HG03103 (cell line): ENCODE measurements around the gene HOXB2.

Experiments used
- ATAC-seq: cut with Tn5 transposase; IDR thresholded peaks from one replicate; pipeline ENCODE4 v1.9.1; 2021; ENCODE audit warnings: low read depth; ENCODE audit not compliant: unreplicated experiment

Gene HOXB2

DNA sequence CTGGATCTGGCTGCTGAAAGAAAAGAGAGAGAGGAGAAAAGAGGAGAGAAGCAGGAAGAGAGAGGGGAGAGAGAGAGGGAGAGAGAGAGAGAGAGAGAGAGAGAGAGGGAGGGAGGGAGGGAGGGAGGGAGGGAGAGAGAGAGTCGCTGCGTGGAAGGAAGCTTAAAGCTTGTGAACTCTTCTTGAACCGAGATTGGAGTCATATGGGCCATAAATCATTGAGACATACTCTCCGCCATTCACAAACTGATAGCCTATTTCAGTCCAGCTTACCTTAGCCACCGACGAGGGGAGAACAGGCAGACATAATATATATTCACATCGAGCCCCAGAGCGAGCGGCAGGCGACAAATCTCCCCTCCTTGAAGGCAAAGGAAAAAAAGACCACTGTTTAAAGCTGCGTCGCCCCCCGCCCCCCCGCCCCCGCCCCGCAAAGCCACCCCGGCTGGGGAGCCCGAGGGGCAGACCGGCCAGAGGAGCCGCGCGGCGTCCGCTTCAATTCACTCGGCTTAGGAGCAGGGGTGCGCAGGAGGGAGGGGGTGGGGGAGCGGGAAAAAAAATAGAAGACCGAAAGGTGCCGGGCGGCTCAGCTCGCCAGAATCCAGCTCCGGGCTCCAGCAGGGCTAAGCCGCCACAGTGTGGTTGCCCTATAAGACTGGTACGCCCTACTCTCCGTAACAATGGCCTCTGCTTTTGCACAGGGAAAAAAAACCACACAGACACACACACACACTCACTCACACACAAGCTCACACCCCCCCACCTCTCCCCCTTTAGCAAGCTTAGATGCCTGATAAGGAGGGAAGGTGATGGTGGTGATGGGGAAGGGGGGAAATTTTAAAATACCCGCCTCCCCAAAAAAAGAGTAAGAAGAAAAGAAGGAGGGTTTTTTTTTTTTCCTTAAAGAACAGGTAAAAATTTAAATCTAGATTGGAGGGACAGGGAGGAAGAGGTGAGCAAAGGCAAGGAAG lies 10.6 kb upstream of the HOXB2 start:
- no peak for ATAC-seq

DNA sequence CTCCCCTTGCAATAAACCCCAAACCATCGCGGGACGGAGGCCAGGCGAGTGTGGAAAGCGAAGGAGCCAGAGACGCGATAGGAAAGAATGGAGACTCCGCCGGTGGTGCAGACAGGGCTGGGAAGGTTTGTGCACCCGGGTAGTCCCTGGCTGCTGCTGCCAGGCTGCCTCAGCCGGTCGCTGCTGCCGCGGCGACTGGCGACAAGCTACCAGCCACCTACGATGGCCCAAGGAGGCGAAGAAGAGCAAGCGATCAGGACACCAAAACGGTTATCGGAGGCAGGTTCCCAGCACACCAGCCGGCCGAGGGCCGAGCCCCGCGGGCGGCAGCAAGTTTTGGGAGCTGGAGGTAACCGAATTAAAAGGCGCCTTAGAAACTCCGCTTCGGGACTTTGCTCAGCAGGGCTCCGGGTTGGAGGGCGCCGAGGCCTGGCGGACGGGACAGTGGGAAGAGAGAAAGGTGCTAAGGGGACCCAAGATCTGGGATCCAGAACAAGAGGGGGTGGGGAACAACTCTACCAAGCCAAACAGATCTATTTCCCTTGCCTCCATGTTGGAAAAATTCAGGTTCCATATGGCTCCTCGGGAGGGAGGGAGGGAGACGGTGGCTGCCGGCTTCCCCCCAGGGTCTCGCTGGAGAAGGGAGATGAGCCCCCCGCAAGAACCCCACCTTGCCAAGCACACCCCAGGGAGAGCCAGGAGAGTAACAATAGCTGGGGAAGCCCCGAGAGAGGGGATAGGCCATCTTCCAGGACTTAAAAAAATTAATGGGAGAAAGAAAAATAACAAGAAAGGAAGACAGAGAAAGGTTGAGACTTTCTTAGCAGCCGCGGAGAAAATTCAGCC lies 9.7 kb upstream of the HOXB2 start:
- no peak for ATAC-seq

DNA sequence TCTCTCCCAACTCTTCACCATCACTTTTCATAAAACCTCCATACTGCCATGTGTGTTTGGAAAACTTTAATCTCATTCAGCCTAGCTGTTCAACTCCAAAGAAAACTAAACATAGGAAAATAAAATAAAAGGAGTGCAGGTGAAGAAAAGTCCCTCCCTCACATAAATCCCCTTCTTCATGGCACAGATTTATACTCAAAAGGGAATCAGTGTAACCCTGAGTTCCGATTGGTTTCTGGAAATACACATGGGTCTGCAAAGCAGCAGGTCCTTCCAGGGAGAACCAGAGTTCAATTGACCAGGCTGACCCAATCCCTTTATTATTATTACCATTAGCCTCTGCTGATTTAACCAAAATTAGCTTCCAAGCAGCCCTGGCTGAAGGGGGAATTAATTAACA lies 8.9 kb upstream of the HOXB2 start:
- ATAC-seq: no peak

DNA sequence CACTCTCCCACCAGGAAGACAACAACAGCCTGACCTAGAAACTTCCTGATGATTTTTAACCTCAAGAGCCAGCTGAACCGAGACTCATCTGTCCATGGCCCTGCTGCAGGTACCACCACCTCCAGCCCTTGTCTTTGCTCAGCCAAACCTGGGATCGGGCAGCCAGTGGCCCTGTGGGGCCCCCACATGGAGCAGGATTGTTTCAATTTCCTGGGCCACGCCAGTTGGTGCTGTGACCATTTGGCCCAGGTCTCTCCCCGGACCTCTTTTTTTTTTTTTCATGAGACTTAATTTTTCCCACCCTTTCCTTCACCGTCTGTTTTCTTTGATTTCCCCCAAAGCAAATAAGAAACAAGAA lies 8.3 kb upstream of the HOXB2 start:
- no peak for ATAC-seq

GRCh38 chr17:48552466-48553189 lies 7.7 kb upstream of the HOXB2 start:
- no peak for ATAC-seq

- no peak for ATAC-seq
These were observed 6.9 kb upstream of the HOXB2 start for GRCh38 chr17:48551596-48552465.

- no peak for ATAC-seq
These were observed 6.3 kb upstream of the HOXB2 start for GRCh38 chr17:48551214-48551555.

GRCh38 chr17:48550502-48551213 lies 5.7 kb upstream of the HOXB2 start:
- no peak for ATAC-seq

DNA sequence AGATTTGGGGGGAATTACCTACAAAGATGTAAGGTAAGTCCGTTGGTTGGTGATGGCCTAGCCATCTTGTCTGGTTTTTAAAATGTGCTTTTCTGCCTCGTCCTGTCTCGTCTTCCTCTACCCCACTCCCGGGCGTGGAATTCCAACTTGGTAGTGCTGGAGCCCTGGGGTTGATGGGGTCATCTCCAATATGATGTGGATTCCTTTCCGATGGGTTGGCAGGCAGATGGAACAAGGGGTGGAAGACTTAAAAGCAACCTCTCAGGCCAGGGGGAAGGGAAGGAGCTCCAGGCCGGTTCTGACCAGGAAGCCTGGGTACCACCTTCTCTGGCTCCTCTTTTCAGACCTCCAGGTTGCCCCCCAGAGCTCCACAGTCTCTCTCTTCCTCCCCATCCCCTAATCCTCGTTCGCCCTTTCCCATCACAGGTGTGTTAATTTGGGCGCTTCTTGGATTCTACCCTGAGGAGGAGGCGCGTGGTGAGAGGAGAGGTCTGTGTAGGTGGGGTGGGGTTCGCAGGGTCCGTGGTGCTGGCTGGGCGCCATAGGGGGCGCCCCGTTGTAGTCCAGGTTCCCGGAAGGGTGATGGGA lies 5.1 kb upstream of the HOXB2 start:
- ATAC-seq: no peak

DNA sequence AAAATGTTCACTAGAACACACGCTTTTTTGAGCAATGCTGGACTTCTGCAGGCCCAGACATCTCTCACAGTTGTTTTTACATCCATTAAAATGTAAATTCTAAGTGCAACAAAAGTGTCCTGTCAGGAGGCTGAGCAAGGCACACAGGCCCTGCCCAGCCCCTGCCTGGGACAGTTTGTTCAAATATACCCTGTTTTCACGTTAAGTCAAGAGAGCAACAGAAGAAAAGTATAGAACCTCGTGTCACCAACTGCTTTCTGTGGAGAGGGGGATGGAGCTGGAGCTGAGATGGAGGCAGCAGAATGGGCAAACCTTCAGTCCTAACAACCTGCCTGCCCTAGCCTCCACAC lies 4.3 kb upstream of the HOXB2 start:
- no peak for ATAC-seq

DNA sequence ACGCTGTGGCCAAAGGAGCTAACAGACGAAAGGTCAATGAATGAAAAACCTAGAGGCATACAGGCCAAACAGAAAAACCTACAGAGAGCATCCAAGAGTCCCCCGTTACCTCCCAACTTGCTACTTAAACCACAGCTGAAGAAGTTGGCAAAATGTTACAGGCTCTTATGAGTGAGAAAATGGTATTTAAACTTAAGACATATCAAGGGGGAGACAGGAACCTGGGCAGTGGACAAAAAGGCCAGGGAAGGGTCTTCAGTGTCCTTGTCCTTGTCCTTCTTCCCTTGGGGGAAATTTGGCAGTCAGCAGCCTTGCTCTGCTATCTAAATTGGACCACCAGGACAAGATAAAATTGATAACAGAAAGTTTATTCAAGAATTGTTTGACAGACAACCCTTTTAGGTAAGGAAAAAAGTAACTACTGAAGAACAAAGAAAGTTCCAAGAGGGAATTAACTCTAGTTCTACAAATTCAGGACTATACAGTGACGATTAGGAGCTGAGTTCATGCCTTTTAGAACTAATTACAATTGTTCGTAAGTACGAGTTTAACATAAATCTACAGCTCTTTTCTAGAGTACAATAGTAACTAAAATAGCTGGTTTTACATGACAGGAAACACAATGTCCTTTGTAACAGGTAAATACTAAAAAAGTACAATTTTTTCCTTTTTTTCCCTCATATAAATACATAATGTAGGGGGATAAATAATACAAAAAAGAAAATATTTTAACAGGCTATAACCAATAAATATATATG lies 3.8 kb upstream of the HOXB2 start:
- no peak for ATAC-seq

GRCh38 chr17:48547808-48548522 lies 3.1 kb upstream of the HOXB2 start:
- ATAC-seq: no peak

GRCh38 chr17:48546924-48547807 lies 2.3 kb upstream of the HOXB2 start:
- no peak for ATAC-seq

GRCh38 chr17:48546137-48546923 lies 1.4 kb upstream of the HOXB2 start:
- no peak for ATAC-seq

GRCh38 chr17:48545539-48545938 lies 630 bp upstream of the HOXB2 start:
- ATAC-seq: no peak

DNA sequence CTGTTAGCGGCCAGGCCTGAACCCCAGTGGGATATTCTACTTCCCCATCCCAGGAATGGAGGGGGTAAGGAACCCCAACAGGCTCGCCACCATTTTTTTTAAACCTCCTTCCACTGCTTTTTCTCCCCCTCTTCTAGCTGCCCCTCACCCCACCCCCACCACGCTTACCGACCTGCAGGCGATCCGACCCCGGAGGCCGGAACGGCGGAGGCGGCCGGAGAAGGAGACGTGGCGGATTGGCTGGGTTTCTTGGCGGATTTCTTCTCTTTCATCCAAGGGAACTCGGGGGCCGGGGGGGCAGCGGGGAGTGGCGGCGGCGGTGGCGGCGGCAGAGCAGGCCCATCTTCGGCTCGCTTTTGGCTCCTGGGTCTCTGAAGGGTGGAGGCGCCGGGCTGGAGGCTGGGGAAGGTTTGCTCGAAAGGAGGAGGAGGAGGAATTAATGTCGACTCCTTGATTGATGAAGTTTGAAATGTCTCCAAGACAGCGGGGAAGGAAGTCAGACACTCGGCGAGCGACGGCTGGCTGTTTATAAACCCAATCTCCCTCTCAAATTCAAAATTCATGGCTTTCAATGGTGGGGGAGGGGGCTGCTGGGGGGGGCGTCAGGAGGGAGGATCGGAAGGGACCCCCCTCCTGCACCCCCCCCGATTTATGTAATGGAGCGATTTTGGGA lies 424 bp downstream of the HOXB2 start:
- no peak for ATAC-seq
